Stimulated activated naive CD8-positive, alpha-beta T cell treated with anti-CD3 and anti-CD28 coated beads, Interleukin-15, Interleukin-2, amounts not matched to agents 100 ng/mL and 50 ng/mL, for 24 hours (primary cell): ENCODE measurements around the gene KCNV2.
"Not testable (repeated sequence)": the region's sequence is repeated elsewhere in the genome, so short reads cannot be mapped to it uniquely, and the experiment has no call there.

ENCODE experiments used
- H3K27ac Mint-ChIP-seq: one replicate; pipeline ENCODE4 v1.8.0; 2021; ENCODE audit warnings: mild to moderate bottlenecking, mixed read lengths
- H3K27me3 Mint-ChIP-seq: one replicate; pipeline ENCODE4 v1.8.0; 2021; ENCODE audit warnings: mixed read lengths
- H3K36me3 Mint-ChIP-seq: one replicate; pipeline ENCODE4 v1.8.0; 2021; ENCODE audit warnings: low read depth, mixed read lengths
- H3K4me1 Mint-ChIP-seq: one replicate; pipeline ENCODE4 v1.8.0; 2021; ENCODE audit warnings: low read depth, mixed read lengths
- H3K4me3 Mint-ChIP-seq: one replicate; pipeline ENCODE4 v1.8.0; 2021; ENCODE audit warnings: mild to moderate bottlenecking, mixed read lengths
- H3K9me3 Mint-ChIP-seq: one replicate; pipeline ENCODE4 v1.8.0; 2021; ENCODE audit warnings: mixed read lengths

The KCNV2 gene

GRCh38 chr9:2700909-2701550, 16.3 kb upstream of the KCNV2 start:
- Mint-ChIP-seq H3K9me3 (no peaks in the 10 kb centered on the region), H3K36me3 (peaks cover 10% of the 10 kb centered on the region), H3K4me1 (no peaks in the 10 kb centered on the region), H3K27me3 (no peaks in the 10 kb centered on the region), H3K27ac (no peak overlapping the region), H3K4me3 (no peak overlapping the region)

GRCh38 chr9:2704504-2704903, 12.8 kb upstream of the KCNV2 start:
- no peaks in the 10 kb centered on the region for H3K27me3 Mint-ChIP-seq
- H3K4me3 Mint-ChIP-seq, result no peak overlapping the region
- H3K4me1 Mint-ChIP-seq, result no peaks in the 10 kb centered on the region
- H3K9me3 Mint-ChIP-seq, result peaks cover 7% of the 10 kb centered on the region
- H3K27ac Mint-ChIP-seq, result no peak overlapping the region
- peaks cover 7% of the 10 kb centered on the region for H3K36me3 Mint-ChIP-seq

GRCh38 chr9:2707256-2707655, 10.1 kb upstream of the KCNV2 start:
- H3K4me1 Mint-ChIP-seq, H3K36me3 Mint-ChIP-seq, H3K4me3 Mint-ChIP-seq, H3K27me3 Mint-ChIP-seq, H3K27ac Mint-ChIP-seq, H3K9me3 Mint-ChIP-seq: not testable (repeated sequence)

GRCh38 chr9:2709645-2710101, 7.6 kb upstream of the KCNV2 start:
- Mint-ChIP-seq H3K9me3 (peaks cover 14% of the 10 kb centered on the region), H3K36me3 (peaks cover 15% of the 10 kb centered on the region), H3K27ac (no peak overlapping the region), H3K4me3 (no peak overlapping the region), H3K27me3 (no peaks in the 10 kb centered on the region), H3K4me1 (no peaks in the 10 kb centered on the region)

- H3K4me1 Mint-ChIP-seq, result no peaks in the 10 kb centered on the region
- H3K27ac Mint-ChIP-seq, result no peak overlapping the region
- H3K36me3 Mint-ChIP-seq, result peaks cover 15% of the 10 kb centered on the region
- H3K27me3 Mint-ChIP-seq, result no peaks in the 10 kb centered on the region
- no peak overlapping the region for H3K4me3 Mint-ChIP-seq
- H3K9me3 Mint-ChIP-seq, result peaks cover 13% of the 10 kb centered on the region
Measured at GRCh38 chr9:2711716-2712115, 5.6 kb upstream of the KCNV2 start.

- no peaks in the 10 kb centered on the region for H3K27me3 Mint-ChIP-seq
- H3K27ac Mint-ChIP-seq, result no peak overlapping the region
- H3K9me3 Mint-ChIP-seq, result peaks cover 10% of the 10 kb centered on the region
- peaks cover 46% of the 10 kb centered on the region for H3K36me3 Mint-ChIP-seq
- no peak overlapping the region for H3K4me3 Mint-ChIP-seq
- H3K4me1 Mint-ChIP-seq, result no peaks in the 10 kb centered on the region
Measured at GRCh38 chr9:2718001-2718697, 839 bp downstream of the KCNV2 start.

GRCh38 chr9:2718698-2719033, 1.4 kb downstream of the KCNV2 start:
- H3K4me1 Mint-ChIP-seq, result no peaks in the 10 kb centered on the region
- peaks cover 6% of the 10 kb centered on the region for H3K9me3 Mint-ChIP-seq
- no peak overlapping the region for H3K4me3 Mint-ChIP-seq
- H3K27me3 Mint-ChIP-seq, result no peaks in the 10 kb centered on the region
- H3K36me3 Mint-ChIP-seq, result peaks cover 42% of the 10 kb centered on the region
- H3K27ac Mint-ChIP-seq, result no peak overlapping the region

GRCh38 chr9:2720179-2720654, 2.9 kb downstream of the KCNV2 start:
- Mint-ChIP-seq H3K9me3 (peaks cover 3% of the 10 kb centered on the region), H3K36me3 (peaks cover 39% of the 10 kb centered on the region), H3K4me1 (no peaks in the 10 kb centered on the region), H3K4me3 (no peak overlapping the region), H3K27me3 (no peaks in the 10 kb centered on the region), H3K27ac (no peak overlapping the region)

- H3K36me3 Mint-ChIP-seq, result peaks cover 28% of the 10 kb centered on the region
- peaks cover under 1% of the 10 kb centered on the region for H3K9me3 Mint-ChIP-seq
- no peaks in the 10 kb centered on the region for H3K4me1 Mint-ChIP-seq
- no peak overlapping the region for H3K4me3 Mint-ChIP-seq
- H3K27ac Mint-ChIP-seq, result no peak overlapping the region
- no peaks in the 10 kb centered on the region for H3K27me3 Mint-ChIP-seq
Measured at GRCh38 chr9:2722715-2723114, 5.4 kb downstream of the KCNV2 start.

GRCh38 chr9:2723376-2724065, 6.2 kb downstream of the KCNV2 start:
- Mint-ChIP-seq H3K4me1 (no peaks in the 10 kb centered on the region), H3K9me3 (no peaks in the 10 kb centered on the region), H3K4me3 (no peak overlapping the region), H3K27ac (no peak overlapping the region), H3K36me3 (peaks cover 27% of the 10 kb centered on the region), H3K27me3 (no peaks in the 10 kb centered on the region)

- no peaks in the 10 kb centered on the region for H3K4me1 Mint-ChIP-seq
- no peak overlapping the region for H3K4me3 Mint-ChIP-seq
- peaks cover 13% of the 10 kb centered on the region for H3K36me3 Mint-ChIP-seq
- no peaks in the 10 kb centered on the region for H3K27me3 Mint-ChIP-seq
- no peak overlapping the region for H3K27ac Mint-ChIP-seq
- no peaks in the 10 kb centered on the region for H3K9me3 Mint-ChIP-seq
Measured at GRCh38 chr9:2725126-2725525, 7.8 kb downstream of the KCNV2 start.

GRCh38 chr9:2725898-2726649, 8.8 kb downstream of the KCNV2 start:
- Mint-ChIP-seq H3K4me3 (no peak overlapping the region), H3K36me3 (peaks cover 6% of the 10 kb centered on the region), H3K27ac (no peak overlapping the region), H3K4me1 (no peaks in the 10 kb centered on the region), H3K27me3 (no peaks in the 10 kb centered on the region), H3K9me3 (no peaks in the 10 kb centered on the region)

GRCh38 chr9:2726650-2727340, 9.5 kb downstream of the KCNV2 start:
- no peaks in the 10 kb centered on the region for H3K27me3 Mint-ChIP-seq
- H3K9me3 Mint-ChIP-seq, result no peaks in the 10 kb centered on the region
- H3K36me3 Mint-ChIP-seq, result no peaks in the 10 kb centered on the region
- no peak overlapping the region for H3K27ac Mint-ChIP-seq
- no peak overlapping the region for H3K4me3 Mint-ChIP-seq
- no peaks in the 10 kb centered on the region for H3K4me1 Mint-ChIP-seq

- Mint-ChIP-seq H3K27me3 (no peaks in the 10 kb centered on the region), H3K9me3 (no peaks in the 10 kb centered on the region), H3K36me3 (peaks cover 2% of the 10 kb centered on the region), H3K4me1 (no peaks in the 10 kb centered on the region), H3K27ac (no peak overlapping the region), H3K4me3 (no peak overlapping the region)
Measured at GRCh38 chr9:2727374-2727773, 10.1 kb downstream of the KCNV2 start.
